GM13977 (cell line): ENCODE measurements around the gene CHL1.
"Not testable (repeated sequence)": the region's sequence is repeated elsewhere in the genome, so short reads cannot be mapped to it uniquely, and the experiment has no call there.

Experiments used
- DNase-seq: peaks from one replicate; pipeline ENCODE4 v3.0.0; 2012; ENCODE audit warnings: low spot score
- in situ Hi-C: fragments of 300-500 bp; cut with MboI; formaldehyde crosslinking; loops from one replicate; pipeline ENCODE4 v1.12.0; 2022; ENCODE audit warnings: low sequenced_read_pairs, low pct_unique_long_range_greater_than_20kb, mixed read lengths, inconsistent platforms; ENCODE audit not compliant: unreplicated experiment
- TF ChIP-seq, protein P1 (sequence below): IDR thresholded peaks from 2 replicates; pipeline ENCODE4 v1.5.1; 2012; ENCODE audit warnings: mild to moderate bottlenecking, control low read depth; ENCODE audit not compliant: insufficient read depth; ENCODE audit errors: extremely low read depth, missing control alignments

Gene CHL1

GRCh38 chr3:362681-363338, 166.2 kb downstream of the CHL1 start:
- in situ Hi-C loops: no loop called here
- DNase-seq: no peak
- TF ChIP-seq, protein P1, sequence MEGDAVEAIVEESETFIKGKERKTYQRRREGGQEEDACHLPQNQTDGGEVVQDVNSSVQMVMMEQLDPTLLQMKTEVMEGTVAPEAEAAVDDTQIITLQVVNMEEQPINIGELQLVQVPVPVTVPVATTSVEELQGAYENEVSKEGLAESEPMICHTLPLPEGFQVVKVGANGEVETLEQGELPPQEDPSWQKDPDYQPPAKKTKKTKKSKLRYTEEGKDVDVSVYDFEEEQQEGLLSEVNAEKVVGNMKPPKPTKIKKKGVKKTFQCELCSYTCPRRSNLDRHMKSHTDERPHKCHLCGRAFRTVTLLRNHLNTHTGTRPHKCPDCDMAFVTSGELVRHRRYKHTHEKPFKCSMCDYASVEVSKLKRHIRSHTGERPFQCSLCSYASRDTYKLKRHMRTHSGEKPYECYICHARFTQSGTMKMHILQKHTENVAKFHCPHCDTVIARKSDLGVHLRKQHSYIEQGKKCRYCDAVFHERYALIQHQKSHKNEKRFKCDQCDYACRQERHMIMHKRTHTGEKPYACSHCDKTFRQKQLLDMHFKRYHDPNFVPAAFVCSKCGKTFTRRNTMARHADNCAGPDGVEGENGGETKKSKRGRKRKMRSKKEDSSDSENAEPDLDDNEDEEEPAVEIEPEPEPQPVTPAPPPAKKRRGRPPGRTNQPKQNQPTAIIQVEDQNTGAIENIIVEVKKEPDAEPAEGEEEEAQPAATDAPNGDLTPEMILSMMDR: no peak

- no peak for DNase-seq
- in situ Hi-C loops: no loop called here
- TF ChIP-seq, protein P1: no peak
Observed at GRCh38 chr3:364287-364686, 167.7 kb downstream of the CHL1 start.

GRCh38 chr3:365268-365667, 168.7 kb downstream of the CHL1 start:
- TF ChIP-seq, protein P1: no peak
- in situ Hi-C loops: no loop called here
- no peak for DNase-seq

DNA sequence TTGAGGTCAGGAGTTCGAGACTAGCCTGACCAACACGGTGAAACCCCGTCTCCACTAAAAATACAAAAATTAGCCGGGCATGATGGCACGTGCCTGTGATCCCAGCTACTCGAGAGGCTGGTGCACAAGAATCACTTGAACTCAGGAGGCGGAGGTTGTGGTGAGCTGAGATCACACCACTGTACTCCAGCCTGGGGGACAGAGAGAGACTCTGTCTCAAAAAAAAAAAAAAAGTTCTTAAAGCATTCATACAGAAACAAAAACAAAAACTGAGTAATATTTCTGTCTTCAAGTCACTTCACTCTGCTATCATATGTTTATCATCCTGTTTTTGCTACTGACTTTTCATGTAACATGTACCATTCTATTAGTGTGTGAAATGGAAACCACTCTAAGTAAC, 169.7 kb downstream of the CHL1 start:
- DNase-seq, in situ Hi-C loops: not testable (repeated sequence)

GRCh38 chr3:373193-373779, 176.7 kb downstream of the CHL1 start:
- in situ Hi-C loops: no loop called here
- no peak for DNase-seq
- TF ChIP-seq, protein P1: no peak

- TF ChIP-seq, protein P1: no peak
- DNase-seq: no peak
- in situ Hi-C loops: no loop called here
Observed at GRCh38 chr3:374459-374858, 177.9 kb downstream of the CHL1 start.

DNA sequence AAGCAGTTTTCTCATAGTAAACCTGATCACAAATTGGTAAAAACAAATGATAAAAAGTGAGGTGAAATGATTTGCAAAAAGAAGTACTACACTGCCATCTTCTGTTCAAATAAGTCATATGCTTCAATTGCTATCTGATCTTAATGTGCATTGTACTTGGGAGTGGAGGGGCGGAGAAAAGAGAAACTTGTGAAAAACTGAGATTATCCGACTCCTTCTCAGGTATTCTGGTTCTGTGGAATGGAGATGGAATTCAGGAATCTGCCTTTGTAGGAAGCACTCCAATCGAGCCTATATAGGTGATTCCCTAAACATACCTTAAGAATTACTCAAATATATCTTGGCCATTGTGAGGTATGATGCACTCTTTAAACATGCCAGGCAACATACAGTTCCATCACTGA, 180.6 kb downstream of the CHL1 start:
- TF ChIP-seq, protein P1: peak; percentile 50
- peak; percentile 15 for DNase-seq
- in situ Hi-C loops: no loop called here
